K562 (cell line): ENCODE data around the gene INPP4B. TPM values are rescaled to one million over a fixed set of nuclear protein-coding genes. Genes with fewer than 3 reads are reported as not detected.

Experiments used
- ATAC-seq: fragments of 200-7000 bp; cut with Tn5 transposase; 3 replicates; pipeline ENCODE4 v1.9.1; 2020; ENCODE audit warnings: moderate library complexity
- BruUV-seq: library from RNA; stranded (reverse); fragments of 400-500 nt; replicated peaks from 2 replicates; lab custom pipeline; 2021; lab: Mats Ljungman, UMichigan
- CTCF ChIA-PET: fragments of 300-600 bp; formaldehyde crosslinking; extraction: SDS; loops from one replicate; lab custom pipeline; 2021; ENCODE audit warnings: low intra/inter-chr PET ratio; lab: Yijun Ruan, JAX
- POLR2A ChIA-PET: fragments of 300-600, 350-650 bp; sonication (Branson Sonifier 250); formaldehyde crosslinking; extraction: SDS; loops from one replicate; lab custom pipeline; 2021; ENCODE audit warnings: antibody characterized with exemption, inconsistent platforms; lab: Yijun Ruan, JAX
- DNase-seq, 4 experiments: peaks; one replicate each; pipeline versions ENCODE4 v3.0.0 to v3.0.0-alpha.2; 2011 to 2018; ENCODE audit warnings: low spot score in 3 of 4, mixed read lengths in 3 of 4; ENCODE audit errors: extremely low read depth in 1 of 4
- FAIRE-seq: peaks from 2 replicates; lab custom pipeline; 2011; peaks lifted over from hg19 to GRCh38; lab: Jason Lieb, UNC
- H2AFZ ChIP-seq: 2 replicates; pipeline ENCODE4 v1.6.0; 2011; ENCODE audit warnings: low read depth, low read length, control low read depth, inconsistent platforms
- H3K27ac ChIP-seq: fragments of 200-600 bp; 3 replicates; pipeline ENCODE4 v1.8.0; 2011; ENCODE audit warnings: low read depth, mild to moderate bottlenecking, control low read depth, inconsistent platforms, low read length, moderate library complexity, mixed read lengths; ENCODE audit errors: extremely low read depth
- H3K27me3 ChIP-seq, 2 experiments: fragments of 300-600 bp in 1 of 2; 2 replicates in 1 of 2; 3 replicates in 1 of 2; pipeline versions ENCODE4 v1.6.0 to v1.8.0; 2011; ENCODE audit warnings: inconsistent platforms in 2 of 2, low read length in 2 of 2, mild to moderate bottlenecking in 1 of 2, mixed read lengths in 1 of 2, moderate library complexity in 1 of 2; ENCODE audit not compliant: control insufficient read depth in 2 of 2, insufficient read depth in 2 of 2
- H3K36me3 ChIP-seq: fragments of 300-600 bp; 3 replicates; pipeline ENCODE4 v1.8.0; 2011; ENCODE audit warnings: mild to moderate bottlenecking, low read length, inconsistent platforms; ENCODE audit not compliant: control insufficient read depth, insufficient read depth
- H3K4me1 ChIP-seq, 2 experiments: fragments of 200-600 bp in 1 of 2; replicated peaks in 1 of 2; 2 replicates in 1 of 2; 3 replicates in 1 of 2; pipeline versions ENCODE4 v1.5.1 to v1.8.0; 2011; ENCODE audit warnings: inconsistent platforms in 2 of 2, low read length in 2 of 2, mild to moderate bottlenecking in 1 of 2, mixed read lengths in 1 of 2, moderate library complexity in 1 of 2; ENCODE audit not compliant: control insufficient read depth in 2 of 2, insufficient read depth in 2 of 2
- H3K4me2 ChIP-seq: 2 replicates; pipeline ENCODE4 v1.6.1; 2011; ENCODE audit warnings: low read length, control low read depth, inconsistent platforms, mixed read lengths; ENCODE audit not compliant: insufficient read depth
- H3K4me3 ChIP-seq: fragments of 200-600 bp; sonication (generic), shearing (Covaris generic); 2 replicates; pipeline ENCODE4 v1.5.1; 2016; ENCODE audit warnings: control low read depth, inconsistent platforms
- H3K79me2 ChIP-seq: fragments of 200-600 bp; 3 replicates; pipeline ENCODE4 v1.8.0; 2011; ENCODE audit warnings: low read length, inconsistent platforms; ENCODE audit not compliant: control insufficient read depth, insufficient read depth
- H3K9ac ChIP-seq, 2 experiments: 2 replicates each; pipeline versions ENCODE4 v1.6.0 to v1.6.1; 2011; ENCODE audit warnings: low read depth in 2 of 2, low read length in 2 of 2, control low read depth in 1 of 2, inconsistent platforms in 1 of 2, mild to moderate bottlenecking in 1 of 2, mixed read lengths in 1 of 2; ENCODE audit not compliant: insufficient read depth in 1 of 2
- H3K9me1 ChIP-seq: one replicate; pipeline ENCODE4 v1.6.0; 2011; ENCODE audit warnings: inconsistent platforms, mild to moderate bottlenecking, low read length, moderate library complexity; ENCODE audit not compliant: control insufficient read depth, insufficient read depth
- H3K9me3 ChIP-seq: replicated peaks from 2 replicates; pipeline ENCODE4 v1.5.1; 2011; ENCODE audit warnings: low read depth, low read length, inconsistent platforms; ENCODE audit not compliant: control insufficient read depth, insufficient read depth
- H4K20me1 ChIP-seq: replicated peaks from 2 replicates; pipeline ENCODE4 v1.6.1; 2011; ENCODE audit warnings: low read length, inconsistent platforms, mixed read lengths; ENCODE audit not compliant: control insufficient read depth, insufficient read depth
- ETV1 ChIP-seq: fragments of 450-650 bp; conservative IDR thresholded peaks from 2 replicates; pipeline ENCODE4 v1.6.1; 2016; ENCODE audit warnings: missing genetic modification characterization, control low read depth, low read depth, missing compliant biosample characterization
- ETV6 ChIP-seq, 3 experiments: fragments of 150-350 bp in 1 of 3; sonication (generic) in 1 of 3; formaldehyde crosslinking in 1 of 3; IDR thresholded peaks; 2 replicates each; pipeline versions ENCODE4 v1.6.1 to v1.8.0; 2014 to 2022; ENCODE audit warnings: borderline replicate concordance in 2 of 3, low read depth in 2 of 3, antibody characterized with exemption in 1 of 3, low read length in 1 of 3, mild to moderate bottlenecking in 1 of 3, missing genetic modification reagents in 1 of 3
- NCOR1 ChIP-seq: fragments of 450-650 bp; IDR thresholded peaks from 2 replicates; pipeline ENCODE4 v1.6.1; 2016; ENCODE audit warnings: mild to moderate bottlenecking, moderate library complexity
- NFYB ChIP-seq: IDR thresholded peaks from 2 replicates; pipeline ENCODE4 v1.6.1; 2011; ENCODE audit warnings: mild to moderate bottlenecking, moderate library complexity; ENCODE audit not compliant: insufficient read length; ENCODE audit errors: extremely low read depth
- RBBP5 ChIP-seq: fragments of 200-600 bp; sonication (generic); IDR thresholded peaks from 2 replicates; pipeline ENCODE4 v1.6.1; 2012; ENCODE audit warnings: borderline replicate concordance, mild to moderate bottlenecking, low read length, control low read depth, inconsistent platforms; ENCODE audit not compliant: insufficient read depth, poor library complexity, severe bottlenecking
- TAF1 ChIP-seq: IDR thresholded peaks from 2 replicates; pipeline ENCODE4 v1.6.1; 2011; ENCODE audit warnings: mild to moderate bottlenecking, low read length, moderate library complexity; ENCODE audit not compliant: insufficient read depth, control insufficient read depth, severe bottlenecking; ENCODE audit errors: extremely low read depth
- ZC3H4 ChIP-seq: sonication (generic); formaldehyde crosslinking; IDR thresholded peaks from 2 replicates; pipeline ENCODE4 v1.9.0; 2021; ENCODE audit warnings: missing genetic modification reagents, borderline replicate concordance
- WGBS: fragments of 100-300 bp; shearing (Covaris generic); methylation state at CpG from one replicate; pipeline ENCODE4 v1.1.6; 2016; ENCODE audit warnings: low coverage, mixed read lengths; ENCODE audit not compliant: insufficient coverage; ENCODE audit errors: missing lambda C conversion rate; 5-methylcytosine and 5-hydroxymethylcytosine counted together
- in situ Hi-C: fragments of 300-500 bp; cut with MboI; formaldehyde crosslinking; loops from 4 replicates; pipeline ENCODE4 v1.15.0; 2018; ENCODE audit warnings: inconsistent platforms, mixed read lengths
- intact Hi-C: fragments of 100-400 bp; cut with micrococcal nuclease; formaldehyde crosslinking; loops from 2 replicates; pipeline ENCODE4 v1.14.2; 2022
- polyA plus RNA-seq, 8 experiments: library from polyadenylated mRNA; depleted of rRNA in 4 of 8; stranded (reverse) in 5 of 8; unstranded in 3 of 8; fragments of >200 nt; fragmentation: Nextera tagmentation in 2 of 8; fragmentation: Illumina TruSeq in 1 of 8; extraction: Ambion mirVana in 2 of 8; extraction: Trizol in 1 of 8; gene quantifications; 2 replicates each; pipeline versions ENCODE4 v1.2.1 to v1.2.3, GENCODE V29; 2011 to 2014; ENCODE audit warnings: inconsistent platforms in 1 of 8, missing spikeins in 1 of 8
- total RNA-seq, 7 experiments: library from RNA; depleted of rRNA in 6 of 7; stranded (reverse); fragments of >200 nt in 6 of 7; fragmentation: Illumina TruSeq in 2 of 7; extraction: Trizol in 2 of 7; gene quantifications; 2 replicates each; pipeline versions ENCODE4 v1.2.1 to v1.2.3, GENCODE V29; 2011 to 2021; ENCODE audit warnings: low replicate concordance in 1 of 7
- TF ChIP-seq, protein P1 (sequence below), 2 experiments: fragments of 200-800 bp in 1 of 2; sonication (Bioruptor generic) in 1 of 2; sonication (generic) in 1 of 2; formaldehyde crosslinking in 1 of 2; IDR thresholded peaks in 1 of 2; conservative IDR thresholded peaks in 1 of 2; 2 replicates each; pipeline versions ENCODE4 v1.5.0 to v1.6.1; 2016 to 2020; ENCODE audit warnings: missing compliant biosample characterization in 1 of 2, missing genetic modification characterization in 1 of 2, missing genetic modification reagents in 1 of 2
- TF ChIP-seq, protein P2 (sequence below): fragments of 250-450 bp; sonication (Bioruptor Pico); IDR thresholded peaks from 2 replicates; pipeline ENCODE4 v1.8.0; 2022; ENCODE audit warnings: moderate library complexity, mild to moderate bottlenecking, inconsistent platforms
- TF ChIP-seq, protein P3 (sequence below): IDR thresholded peaks from 3 replicates; pipeline ENCODE4 v1.6.1; 2011; ENCODE audit warnings: borderline replicate concordance, mild to moderate bottlenecking; ENCODE audit not compliant: insufficient read length, insufficient read depth
- TF ChIP-seq, protein P4 (sequence below): fragments of 450-650 bp; IDR thresholded peaks from 2 replicates; pipeline ENCODE4 v1.6.1; 2016
- TF ChIP-seq, protein P5 (sequence below), 2 experiments: fragments of 250-450 bp in 1 of 2; fragments of 450-650 bp in 1 of 2; sonication (Bioruptor Pico) in 1 of 2; IDR thresholded peaks; 2 replicates each; pipeline versions ENCODE4 v1.6.1 to v1.8.0; 2016 to 2021; ENCODE audit warnings: mild to moderate bottlenecking in 2 of 2, moderate library complexity in 2 of 2, missing compliant biosample characterization in 1 of 2, missing genetic modification characterization in 1 of 2

INPP4B gene
- total and polyA plus RNA-seq, 9 of the 15 experiments (the other 6 are each of a cell fraction or from before 2014, with no cell fraction given), result 0.04 to 0.11 TPM; not detected in 7

DNA sequence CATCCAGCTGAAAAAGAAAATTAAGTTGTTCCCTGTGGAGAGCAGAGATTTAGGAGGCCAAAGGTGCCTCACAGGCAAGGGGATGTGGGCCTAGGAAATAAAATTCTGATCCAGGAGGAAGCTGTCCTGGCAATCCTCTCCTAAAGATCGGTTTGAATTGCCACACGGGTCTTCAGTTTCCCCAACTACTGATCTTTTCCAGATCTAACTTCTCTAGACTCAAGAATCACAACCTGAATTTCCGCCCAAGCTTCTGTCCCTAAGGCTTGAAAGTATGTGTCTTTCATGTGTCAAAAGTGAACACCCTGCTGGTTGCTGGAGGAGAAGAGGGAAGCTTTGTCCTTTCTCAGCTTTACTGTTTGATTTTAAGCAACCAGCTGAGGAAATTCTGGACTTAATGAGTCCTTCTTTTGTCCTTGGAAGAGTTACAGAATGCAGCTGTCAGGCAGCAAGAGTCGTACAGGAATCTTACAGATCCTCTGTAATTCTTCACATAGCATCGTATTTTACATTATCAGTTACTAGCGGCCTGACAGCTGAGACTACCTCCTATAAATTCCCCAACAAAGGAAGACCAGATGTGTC is 93.8 kb downstream of the INPP4B start:
- ATAC-seq, result no peak
- H2AFZ ChIP-seq, result no peak overlapping the region
- H3K4me3 ChIP-seq, result no peak overlapping the region
- H3K9me1 ChIP-seq, result no peaks in the 10 kb centered on the region
- no TSS peak for BruUV-seq
- no peaks in the 10 kb centered on the region for H3K27me3 ChIP-seq
- no peak for FAIRE-seq
- no peaks in the 10 kb centered on the region for H3K9me3 ChIP-seq
- DNase-seq, result no peak
- in situ Hi-C loops (no loop called here), intact Hi-C loops (no loop called here)
- H4K20me1 ChIP-seq, result no peaks in the 10 kb centered on the region
- H3K9ac ChIP-seq, result no peak overlapping the region
- WGBS, result 2% methylated on average over 6 of the region's 6 CpGs
- H3K4me2 ChIP-seq, result no peak overlapping the region
- H3K27ac ChIP-seq, result no peak overlapping the region
- H3K36me3 ChIP-seq, result no peaks in the 10 kb centered on the region
- ChIA-PET CTCF (no interaction called here), POLR2A (no interaction called here)
- H3K4me1 ChIP-seq, result no peaks in the 10 kb centered on the region
- H3K79me2 ChIP-seq, result no peaks in the 10 kb centered on the region
- TF ChIP-seq, protein P1, sequence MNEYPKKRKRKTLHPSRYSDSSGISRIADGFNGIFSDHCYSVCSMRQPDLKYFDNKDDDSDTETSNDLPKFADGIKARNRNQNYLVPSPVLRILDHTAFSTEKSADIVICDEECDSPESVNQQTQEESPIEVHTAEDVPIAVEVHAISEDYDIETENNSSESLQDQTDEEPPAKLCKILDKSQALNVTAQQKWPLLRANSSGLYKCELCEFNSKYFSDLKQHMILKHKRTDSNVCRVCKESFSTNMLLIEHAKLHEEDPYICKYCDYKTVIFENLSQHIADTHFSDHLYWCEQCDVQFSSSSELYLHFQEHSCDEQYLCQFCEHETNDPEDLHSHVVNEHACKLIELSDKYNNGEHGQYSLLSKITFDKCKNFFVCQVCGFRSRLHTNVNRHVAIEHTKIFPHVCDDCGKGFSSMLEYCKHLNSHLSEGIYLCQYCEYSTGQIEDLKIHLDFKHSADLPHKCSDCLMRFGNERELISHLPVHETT (CRISPR knock-in tag; conservative IDR thresholded peaks at IDR 0.05 in 1 of 2, IDR thresholded peaks at IDR 0.05 in 1 of 2), result no peak
- TF ChIP-seq RBBP5 (no peak), ETV6 (IDR thresholded peaks at IDR 0.05; ENCODE audit: borderline replicate concordance in 1 of 2, low read depth in 2 of 2, low read length in 1 of 2) (no peak), ETV6 (CRISPR knock-in tag; IDR thresholded peaks at IDR 0.05; ENCODE audit: borderline replicate concordance) (no peak), NCOR1 (no peak), NFYB (no peak), TAF1 (no peak), ZC3H4 (CRISPR knock-in tag) (no peak), ETV1 (no peak)
- TF ChIP-seq, protein P2, sequence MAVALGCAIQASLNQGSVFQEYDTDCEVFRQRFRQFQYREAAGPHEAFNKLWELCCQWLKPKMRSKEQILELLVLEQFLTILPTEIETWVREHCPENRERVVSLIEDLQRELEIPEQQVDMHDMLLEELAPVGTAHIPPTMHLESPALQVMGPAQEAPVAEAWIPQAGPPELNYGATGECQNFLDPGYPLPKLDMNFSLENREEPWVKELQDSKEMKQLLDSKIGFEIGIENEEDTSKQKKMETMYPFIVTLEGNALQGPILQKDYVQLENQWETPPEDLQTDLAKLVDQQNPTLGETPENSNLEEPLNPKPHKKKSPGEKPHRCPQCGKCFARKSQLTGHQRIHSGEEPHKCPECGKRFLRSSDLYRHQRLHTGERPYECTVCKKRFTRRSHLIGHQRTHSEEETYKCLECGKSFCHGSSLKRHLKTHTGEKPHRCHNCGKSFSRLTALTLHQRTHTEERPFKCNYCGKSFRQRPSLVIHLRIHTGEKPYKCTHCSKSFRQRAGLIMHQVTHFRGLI (CRISPR knock-in tag), result no peak
- TF ChIP-seq, protein P3, sequence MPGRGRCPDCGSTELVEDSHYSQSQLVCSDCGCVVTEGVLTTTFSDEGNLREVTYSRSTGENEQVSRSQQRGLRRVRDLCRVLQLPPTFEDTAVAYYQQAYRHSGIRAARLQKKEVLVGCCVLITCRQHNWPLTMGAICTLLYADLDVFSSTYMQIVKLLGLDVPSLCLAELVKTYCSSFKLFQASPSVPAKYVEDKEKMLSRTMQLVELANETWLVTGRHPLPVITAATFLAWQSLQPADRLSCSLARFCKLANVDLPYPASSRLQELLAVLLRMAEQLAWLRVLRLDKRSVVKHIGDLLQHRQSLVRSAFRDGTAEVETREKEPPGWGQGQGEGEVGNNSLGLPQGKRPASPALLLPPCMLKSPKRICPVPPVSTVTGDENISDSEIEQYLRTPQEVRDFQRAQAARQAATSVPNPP, result no peak
- TF ChIP-seq, protein P4, sequence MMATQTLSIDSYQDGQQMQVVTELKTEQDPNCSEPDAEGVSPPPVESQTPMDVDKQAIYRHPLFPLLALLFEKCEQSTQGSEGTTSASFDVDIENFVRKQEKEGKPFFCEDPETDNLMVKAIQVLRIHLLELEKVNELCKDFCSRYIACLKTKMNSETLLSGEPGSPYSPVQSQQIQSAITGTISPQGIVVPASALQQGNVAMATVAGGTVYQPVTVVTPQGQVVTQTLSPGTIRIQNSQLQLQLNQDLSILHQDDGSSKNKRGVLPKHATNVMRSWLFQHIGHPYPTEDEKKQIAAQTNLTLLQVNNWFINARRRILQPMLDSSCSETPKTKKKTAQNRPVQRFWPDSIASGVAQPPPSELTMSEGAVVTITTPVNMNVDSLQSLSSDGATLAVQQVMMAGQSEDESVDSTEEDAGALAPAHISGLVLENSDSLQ, result no peak
- TF ChIP-seq, protein P5, sequence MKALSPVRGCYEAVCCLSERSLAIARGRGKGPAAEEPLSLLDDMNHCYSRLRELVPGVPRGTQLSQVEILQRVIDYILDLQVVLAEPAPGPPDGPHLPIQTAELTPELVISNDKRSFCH (CRISPR knock-in tag; IDR thresholded peaks at IDR 0.05), result no peak
- TF ChIP-seq, protein P5 (tag; IDR thresholded peaks at IDR 0.05), result no peak
